HepG2 (cell line): Measurements from ENCODE around the gene SMOC1. TPM values are rescaled to one million over a fixed set of nuclear protein-coding genes. Genes with fewer than 3 reads are reported as not detected.

Experiments used
- ARNTL ChIP-seq: sonication (generic); formaldehyde crosslinking; IDR thresholded peaks from 2 replicates; pipeline ENCODE4 v1.4.0; 2020; ENCODE audit warnings: mild to moderate bottlenecking, missing genetic modification reagents
- FOXO1 ChIP-seq: sonication (generic); formaldehyde crosslinking; IDR thresholded peaks from 2 replicates; pipeline ENCODE4 v1.4.0; 2020; ENCODE audit warnings: missing genetic modification reagents
- JDP2 ChIP-seq: sonication (generic); formaldehyde crosslinking; IDR thresholded peaks from 2 replicates; pipeline ENCODE4 v1.8.1; 2022; ENCODE audit warnings: missing genetic modification reagents, borderline replicate concordance
- KDM6A ChIP-seq: IDR thresholded peaks from 2 replicates; pipeline ENCODE4 v1.6.1; 2016; ENCODE audit warnings: low read depth
- MED13 ChIP-seq: sonication (generic); formaldehyde crosslinking; IDR thresholded peaks from 2 replicates; pipeline ENCODE4 v1.5.0; 2020; ENCODE audit warnings: missing genetic modification reagents
- MTA1 ChIP-seq: sonication (generic); formaldehyde crosslinking; IDR thresholded peaks from 2 replicates; pipeline ENCODE4 v1.4.0; 2020; ENCODE audit warnings: missing genetic modification reagents, mild to moderate bottlenecking, borderline replicate concordance
- MYC ChIP-seq: sonication (generic); formaldehyde crosslinking; IDR thresholded peaks from 2 replicates; pipeline ENCODE4 v1.9.0; 2021; ENCODE audit warnings: missing genetic modification reagents, borderline replicate concordance
- MYNN ChIP-seq: sonication (generic); formaldehyde crosslinking; IDR thresholded peaks from 2 replicates; pipeline ENCODE4 v1.4.0; 2020; ENCODE audit warnings: mild to moderate bottlenecking, low read depth, missing genetic modification reagents
- NCOA2 ChIP-seq: sonication (generic); formaldehyde crosslinking; IDR thresholded peaks from 2 replicates; pipeline ENCODE4 v1.8.0; 2022; ENCODE audit warnings: inconsistent platforms
- NFATC3 ChIP-seq: sonication (generic); formaldehyde crosslinking; IDR thresholded peaks from 2 replicates; pipeline ENCODE4 v1.5.1; 2020; ENCODE audit warnings: mild to moderate bottlenecking, missing genetic modification reagents
- NFYC ChIP-seq: IDR thresholded peaks from 2 replicates; pipeline ENCODE4 v1.6.1; 2016; ENCODE audit warnings: missing genetic modification reagents, missing compliant biosample characterization
- RELA ChIP-seq: sonication (generic); formaldehyde crosslinking; IDR thresholded peaks from 2 replicates; pipeline ENCODE4 v1.4.0; 2020; ENCODE audit warnings: missing genetic modification reagents
- SRY ChIP-seq: sonication (generic); formaldehyde crosslinking; IDR thresholded peaks from 2 replicates; pipeline ENCODE4 v1.8.0; 2022; ENCODE audit warnings: mild to moderate bottlenecking, missing genetic modification reagents
- TAF15 ChIP-seq: fragments of 200-400 bp; formaldehyde crosslinking; IDR thresholded peaks from one replicate; pipeline ENCODE4 v1.6.1; 2018; ENCODE audit warnings: mild to moderate bottlenecking, low read depth, low read length; ENCODE audit not compliant: poor library complexity, severe bottlenecking
- TMF1 ChIP-seq: sonication (generic); formaldehyde crosslinking; IDR thresholded peaks from 2 replicates; pipeline ENCODE4 v1.8.1; 2022; ENCODE audit warnings: low read depth, missing genetic modification reagents
- ZFP62 ChIP-seq: sonication (generic); formaldehyde crosslinking; IDR thresholded peaks from 2 replicates; pipeline ENCODE4 v1.4.0; 2020; ENCODE audit warnings: missing genetic modification reagents
- ZNF251 ChIP-seq: sonication (generic); formaldehyde crosslinking; IDR thresholded peaks from 2 replicates; pipeline ENCODE4 v1.9.0; 2021; ENCODE audit warnings: mild to moderate bottlenecking, missing genetic modification reagents
- ZNF383 ChIP-seq: sonication (generic); formaldehyde crosslinking; IDR thresholded peaks from 2 replicates; pipeline ENCODE4 v1.4.0; 2020; ENCODE audit warnings: missing genetic modification reagents, mild to moderate bottlenecking, borderline replicate concordance
- ZNF484 ChIP-seq: sonication (generic); formaldehyde crosslinking; IDR thresholded peaks from 2 replicates; pipeline ENCODE4 v1.5.1; 2020; ENCODE audit warnings: mild to moderate bottlenecking, low read depth, missing genetic modification reagents, borderline replicate concordance
- ZNF607 ChIP-seq: sonication (generic); formaldehyde crosslinking; IDR thresholded peaks from 2 replicates; pipeline ENCODE4 v1.5.1; 2020; ENCODE audit warnings: missing genetic modification reagents, mild to moderate bottlenecking, borderline replicate concordance
- polyA plus RNA-seq, 8 experiments: library from polyadenylated mRNA; depleted of rRNA in 3 of 8; stranded (reverse) in 7 of 8; unstranded in 1 of 8; fragments of >200 nt; fragmentation: Illumina TruSeq in 4 of 8; extraction: Trizol in 4 of 8; gene quantifications; 2 replicates each; pipeline versions ENCODE4 v1.2.1 to v1.2.3, GENCODE V29; 2011 to 2016; ENCODE audit warnings: low read depth in 4 of 8, missing spikeins in 1 of 8, mixed read lengths in 1 of 8; ENCODE audit not compliant: insufficient read depth in 1 of 8
- total RNA-seq, 5 experiments: library from RNA; depleted of rRNA; stranded (reverse); fragments of >200 nt; fragmentation: Illumina TruSeq; extraction: Trizol; gene quantifications; 2 replicates each; pipeline ENCODE4 v1.2.3, GENCODE V29; 2016; ENCODE audit warnings: low read depth in 1 of 5
- TF ChIP-seq, protein P1 (sequence below): sonication (generic); formaldehyde crosslinking; IDR thresholded peaks from 2 replicates; pipeline ENCODE4 v1.5.1; 2020; ENCODE audit warnings: mild to moderate bottlenecking, missing genetic modification reagents
- TF ChIP-seq, protein P2 (sequence below): sonication (generic); formaldehyde crosslinking; conservative IDR thresholded peaks from 2 replicates; pipeline ENCODE4 v1.4.0; 2020; ENCODE audit warnings: missing genetic modification reagents
- TF ChIP-seq, protein P3 (sequence below): IDR thresholded peaks from 2 replicates; pipeline ENCODE4 v1.6.1; 2016; ENCODE audit warnings: missing compliant biosample characterization, missing genetic modification reagents, borderline replicate concordance
- TF ChIP-seq, protein P4 (sequence below), 2 experiments: sonication (generic) in 1 of 2; formaldehyde crosslinking in 1 of 2; IDR thresholded peaks; 2 replicates each; pipeline versions ENCODE4 v1.4.0 to v1.6.1; 2018 to 2020; ENCODE audit warnings: missing genetic modification reagents in 2 of 2, borderline replicate concordance in 1 of 2, low read depth in 1 of 2, mild to moderate bottlenecking in 1 of 2, missing biosample characterization in 1 of 2

SMOC1 gene
- total and polyA plus RNA-seq, 2 of the 13 experiments (the other 11 are each of a cell fraction or from before 2014, with no cell fraction given), result 17.8 to 35.6 TPM

DNA sequence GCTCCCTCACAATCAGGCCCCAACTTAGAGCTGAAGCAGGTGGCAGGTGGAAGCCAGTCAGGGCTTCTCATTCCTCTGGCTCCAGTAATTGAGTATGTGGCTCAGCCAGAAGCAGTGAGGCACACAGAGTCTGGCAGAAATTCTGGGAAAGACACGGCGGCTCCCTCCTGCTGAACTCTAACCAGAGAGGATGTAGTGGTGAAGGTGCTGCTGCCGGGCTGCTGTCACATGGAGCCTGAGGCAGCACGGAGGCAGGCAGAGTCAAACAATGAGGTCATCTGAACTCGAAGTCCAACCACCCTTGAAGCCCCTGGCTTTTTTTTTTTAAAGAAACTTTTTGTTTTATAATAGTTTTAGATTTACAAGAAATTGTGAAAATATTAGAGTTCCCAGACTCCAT is 33.4 kb upstream of the SMOC1 start (continued):
- TF ChIP-seq TAF15, result no peak
- TF ChIP-seq ZNF383 (CRISPR knock-in tag), result no peak
- TF ChIP-seq ZFP62 (CRISPR knock-in tag), result no peak
- TF ChIP-seq, protein P1, sequence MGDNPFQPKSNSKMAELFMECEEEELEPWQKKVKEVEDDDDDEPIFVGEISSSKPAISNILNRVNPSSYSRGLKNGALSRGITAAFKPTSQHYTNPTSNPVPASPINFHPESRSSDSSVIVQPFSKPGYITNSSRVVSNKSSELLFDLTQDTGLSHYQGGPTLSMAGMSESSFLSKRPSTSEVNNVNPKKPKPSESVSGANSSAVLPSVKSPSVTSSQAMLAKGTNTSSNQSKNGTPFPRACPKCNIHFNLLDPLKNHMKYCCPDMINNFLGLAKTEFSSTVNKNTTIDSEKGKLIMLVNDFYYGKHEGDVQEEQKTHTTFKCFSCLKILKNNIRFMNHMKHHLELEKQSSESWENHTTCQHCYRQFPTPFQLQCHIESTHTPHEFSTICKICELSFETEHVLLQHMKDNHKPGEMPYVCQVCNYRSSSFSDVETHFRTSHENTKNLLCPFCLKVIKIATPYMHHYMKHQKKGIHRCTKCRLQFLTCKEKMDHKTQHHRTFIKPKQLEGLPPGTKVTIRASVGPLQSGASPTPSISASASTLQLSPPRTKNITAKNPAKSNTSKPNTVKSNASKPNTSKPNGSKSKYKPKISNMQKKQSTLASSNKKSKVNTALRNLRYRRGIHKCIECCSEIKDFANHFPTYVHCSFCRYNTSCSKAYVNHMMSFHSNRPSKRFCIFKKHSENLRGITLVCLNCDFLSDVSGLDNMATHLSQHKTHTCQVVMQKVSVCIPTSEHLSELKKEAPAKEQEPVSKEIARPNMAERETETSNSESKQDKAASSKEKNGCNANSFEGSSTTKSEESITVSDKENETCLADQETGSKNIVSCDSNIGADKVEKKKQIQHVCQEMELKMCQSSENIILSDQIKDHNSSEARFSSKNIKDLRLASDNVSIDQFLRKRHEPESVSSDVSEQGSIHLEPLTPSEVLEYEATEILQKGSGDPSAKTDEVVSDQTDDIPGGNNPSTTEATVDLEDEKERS (CRISPR knock-in tag), result no peak
- TF ChIP-seq, protein P2, sequence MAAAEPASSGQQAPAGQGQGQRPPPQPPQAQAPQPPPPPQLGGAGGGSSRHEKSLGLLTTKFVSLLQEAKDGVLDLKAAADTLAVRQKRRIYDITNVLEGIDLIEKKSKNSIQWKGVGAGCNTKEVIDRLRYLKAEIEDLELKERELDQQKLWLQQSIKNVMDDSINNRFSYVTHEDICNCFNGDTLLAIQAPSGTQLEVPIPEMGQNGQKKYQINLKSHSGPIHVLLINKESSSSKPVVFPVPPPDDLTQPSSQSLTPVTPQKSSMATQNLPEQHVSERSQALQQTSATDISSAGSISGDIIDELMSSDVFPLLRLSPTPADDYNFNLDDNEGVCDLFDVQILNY (CRISPR knock-in tag), result no peak
- TF ChIP-seq NCOA2, result no peak
- TF ChIP-seq JDP2 (CRISPR knock-in tag), result no peak
- no peak for TF ChIP-seq FOXO1 (CRISPR knock-in tag)
- peak; percentile 74 for TF ChIP-seq ARNTL (CRISPR knock-in tag)
- no peak for TF ChIP-seq RELA
- no peak for TF ChIP-seq NFATC3 (CRISPR knock-in tag)
- peak; percentile 79; the same call in 1 of the 2 replicates for TF ChIP-seq MYC
- TF ChIP-seq, protein P3, sequence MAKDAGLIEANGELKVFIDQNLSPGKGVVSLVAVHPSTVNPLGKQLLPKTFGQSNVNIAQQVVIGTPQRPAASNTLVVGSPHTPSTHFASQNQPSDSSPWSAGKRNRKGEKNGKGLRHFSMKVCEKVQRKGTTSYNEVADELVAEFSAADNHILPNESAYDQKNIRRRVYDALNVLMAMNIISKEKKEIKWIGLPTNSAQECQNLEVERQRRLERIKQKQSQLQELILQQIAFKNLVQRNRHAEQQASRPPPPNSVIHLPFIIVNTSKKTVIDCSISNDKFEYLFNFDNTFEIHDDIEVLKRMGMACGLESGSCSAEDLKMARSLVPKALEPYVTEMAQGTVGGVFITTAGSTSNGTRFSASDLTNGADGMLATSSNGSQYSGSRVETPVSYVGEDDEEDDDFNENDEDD (CRISPR knock-in tag), result peak; percentile 77; the same call in 1 of the 2 replicates
- no peak for TF ChIP-seq ZNF484
- TF ChIP-seq MED13, result no peak
- TF ChIP-seq MYNN (CRISPR knock-in tag), result no peak
- TF ChIP-seq, protein P4, sequence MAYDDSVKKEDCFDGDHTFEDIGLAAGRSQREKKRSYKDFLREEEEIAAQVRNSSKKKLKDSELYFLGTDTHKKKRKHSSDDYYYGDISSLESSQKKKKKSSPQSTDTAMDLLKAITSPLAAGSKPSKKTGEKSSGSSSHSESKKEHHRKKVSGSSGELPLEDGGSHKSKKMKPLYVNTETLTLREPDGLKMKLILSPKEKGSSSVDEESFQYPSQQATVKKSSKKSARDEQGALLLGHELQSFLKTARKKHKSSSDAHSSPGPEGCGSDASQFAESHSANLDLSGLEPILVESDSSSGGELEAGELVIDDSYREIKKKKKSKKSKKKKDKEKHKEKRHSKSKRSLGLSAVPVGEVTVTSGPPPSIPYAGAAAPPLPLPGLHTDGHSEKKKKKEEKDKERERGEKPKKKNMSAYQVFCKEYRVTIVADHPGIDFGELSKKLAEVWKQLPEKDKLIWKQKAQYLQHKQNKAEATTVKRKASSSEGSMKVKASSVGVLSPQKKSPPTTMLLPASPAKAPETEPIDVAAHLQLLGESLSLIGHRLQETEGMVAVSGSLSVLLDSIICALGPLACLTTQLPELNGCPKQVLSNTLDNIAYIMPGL (CRISPR knock-in tag; IDR thresholded peaks at IDR 0.05; ENCODE audit: borderline replicate concordance in 1 of 2, low read depth in 1 of 2), result no peak
- TF ChIP-seq SRY (CRISPR knock-in tag), result no peak
- no peak for TF ChIP-seq KDM6A (CRISPR knock-in tag)
- no peak for TF ChIP-seq ZNF251 (CRISPR knock-in tag)
- no peak for TF ChIP-seq ZNF607 (CRISPR knock-in tag)
- 0 out of 2 replicates have a peak, but pooled peaks have one; percentile 49 for TF ChIP-seq MTA1
- no peak for TF ChIP-seq NFYC
- no peak for TF ChIP-seq TMF1 (CRISPR knock-in tag)
